C4-2B (cell line): Measurements from ENCODE around the gene HTR7.

ENCODE experiments used
- ZFX ChIP-seq: fragments of 450-650 bp; IDR thresholded peaks from 2 replicates; pipeline ENCODE4 v1.6.1; 2017
- TF ChIP-seq, protein P1 (sequence below): fragments of 450-650 bp; conservative IDR thresholded peaks from 2 replicates; pipeline ENCODE4 v1.5.1; 2017; ENCODE audit warnings: mild to moderate bottlenecking

DNA sequence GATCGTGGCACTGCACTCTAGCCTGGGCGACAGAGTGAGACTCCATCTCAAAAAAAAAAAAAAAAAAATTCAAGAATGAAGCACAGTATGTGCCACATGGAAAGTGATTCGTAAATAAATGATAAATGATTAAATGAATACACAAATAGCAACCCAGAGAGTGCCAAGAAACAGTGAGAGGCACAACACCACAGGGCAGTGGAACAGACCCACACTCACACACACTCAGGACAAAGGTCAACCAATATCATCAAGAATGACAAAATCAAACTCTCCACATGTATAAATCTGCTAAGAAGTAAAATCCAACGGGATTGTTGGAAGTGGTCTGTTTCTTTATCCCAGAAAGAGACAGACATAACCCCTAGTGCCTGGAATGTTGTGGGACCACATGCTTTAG is 77.4 kb downstream of the HTR7 start:
- TF ChIP-seq, protein P1, sequence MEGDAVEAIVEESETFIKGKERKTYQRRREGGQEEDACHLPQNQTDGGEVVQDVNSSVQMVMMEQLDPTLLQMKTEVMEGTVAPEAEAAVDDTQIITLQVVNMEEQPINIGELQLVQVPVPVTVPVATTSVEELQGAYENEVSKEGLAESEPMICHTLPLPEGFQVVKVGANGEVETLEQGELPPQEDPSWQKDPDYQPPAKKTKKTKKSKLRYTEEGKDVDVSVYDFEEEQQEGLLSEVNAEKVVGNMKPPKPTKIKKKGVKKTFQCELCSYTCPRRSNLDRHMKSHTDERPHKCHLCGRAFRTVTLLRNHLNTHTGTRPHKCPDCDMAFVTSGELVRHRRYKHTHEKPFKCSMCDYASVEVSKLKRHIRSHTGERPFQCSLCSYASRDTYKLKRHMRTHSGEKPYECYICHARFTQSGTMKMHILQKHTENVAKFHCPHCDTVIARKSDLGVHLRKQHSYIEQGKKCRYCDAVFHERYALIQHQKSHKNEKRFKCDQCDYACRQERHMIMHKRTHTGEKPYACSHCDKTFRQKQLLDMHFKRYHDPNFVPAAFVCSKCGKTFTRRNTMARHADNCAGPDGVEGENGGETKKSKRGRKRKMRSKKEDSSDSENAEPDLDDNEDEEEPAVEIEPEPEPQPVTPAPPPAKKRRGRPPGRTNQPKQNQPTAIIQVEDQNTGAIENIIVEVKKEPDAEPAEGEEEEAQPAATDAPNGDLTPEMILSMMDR, result no peak
- no peak for TF ChIP-seq ZFX
